ENCODE results near the gene VCAM1.

DNA sequence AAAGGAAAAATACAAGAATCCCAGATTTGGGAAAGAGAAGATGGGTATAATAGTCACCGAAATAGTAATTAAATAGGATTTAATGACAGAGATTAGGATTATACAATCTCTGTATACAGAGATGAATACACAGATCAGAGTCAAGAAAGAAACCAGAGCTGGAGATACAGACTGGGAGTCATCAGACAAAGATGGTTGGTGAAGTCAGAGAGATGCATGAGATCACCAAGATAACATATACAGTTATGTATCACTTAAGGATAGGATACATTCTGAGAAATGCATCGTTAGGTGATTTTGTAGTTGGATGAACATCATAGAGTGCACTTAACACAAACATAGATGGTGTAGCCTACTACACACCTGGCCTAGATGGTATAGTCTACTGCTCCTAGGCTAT lies 49.8 kb downstream of the VCAM1 start:
- no peak for TF ChIP-seq POLR2A (IDR thresholded peaks at IDR 0.05)
- TF ChIP-seq, protein P1, sequence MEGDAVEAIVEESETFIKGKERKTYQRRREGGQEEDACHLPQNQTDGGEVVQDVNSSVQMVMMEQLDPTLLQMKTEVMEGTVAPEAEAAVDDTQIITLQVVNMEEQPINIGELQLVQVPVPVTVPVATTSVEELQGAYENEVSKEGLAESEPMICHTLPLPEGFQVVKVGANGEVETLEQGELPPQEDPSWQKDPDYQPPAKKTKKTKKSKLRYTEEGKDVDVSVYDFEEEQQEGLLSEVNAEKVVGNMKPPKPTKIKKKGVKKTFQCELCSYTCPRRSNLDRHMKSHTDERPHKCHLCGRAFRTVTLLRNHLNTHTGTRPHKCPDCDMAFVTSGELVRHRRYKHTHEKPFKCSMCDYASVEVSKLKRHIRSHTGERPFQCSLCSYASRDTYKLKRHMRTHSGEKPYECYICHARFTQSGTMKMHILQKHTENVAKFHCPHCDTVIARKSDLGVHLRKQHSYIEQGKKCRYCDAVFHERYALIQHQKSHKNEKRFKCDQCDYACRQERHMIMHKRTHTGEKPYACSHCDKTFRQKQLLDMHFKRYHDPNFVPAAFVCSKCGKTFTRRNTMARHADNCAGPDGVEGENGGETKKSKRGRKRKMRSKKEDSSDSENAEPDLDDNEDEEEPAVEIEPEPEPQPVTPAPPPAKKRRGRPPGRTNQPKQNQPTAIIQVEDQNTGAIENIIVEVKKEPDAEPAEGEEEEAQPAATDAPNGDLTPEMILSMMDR (IDR thresholded peaks at IDR 0.05): no peak
